Measurements from ENCODE around the gene KCNA2.

The KCNA2 gene

DNA sequence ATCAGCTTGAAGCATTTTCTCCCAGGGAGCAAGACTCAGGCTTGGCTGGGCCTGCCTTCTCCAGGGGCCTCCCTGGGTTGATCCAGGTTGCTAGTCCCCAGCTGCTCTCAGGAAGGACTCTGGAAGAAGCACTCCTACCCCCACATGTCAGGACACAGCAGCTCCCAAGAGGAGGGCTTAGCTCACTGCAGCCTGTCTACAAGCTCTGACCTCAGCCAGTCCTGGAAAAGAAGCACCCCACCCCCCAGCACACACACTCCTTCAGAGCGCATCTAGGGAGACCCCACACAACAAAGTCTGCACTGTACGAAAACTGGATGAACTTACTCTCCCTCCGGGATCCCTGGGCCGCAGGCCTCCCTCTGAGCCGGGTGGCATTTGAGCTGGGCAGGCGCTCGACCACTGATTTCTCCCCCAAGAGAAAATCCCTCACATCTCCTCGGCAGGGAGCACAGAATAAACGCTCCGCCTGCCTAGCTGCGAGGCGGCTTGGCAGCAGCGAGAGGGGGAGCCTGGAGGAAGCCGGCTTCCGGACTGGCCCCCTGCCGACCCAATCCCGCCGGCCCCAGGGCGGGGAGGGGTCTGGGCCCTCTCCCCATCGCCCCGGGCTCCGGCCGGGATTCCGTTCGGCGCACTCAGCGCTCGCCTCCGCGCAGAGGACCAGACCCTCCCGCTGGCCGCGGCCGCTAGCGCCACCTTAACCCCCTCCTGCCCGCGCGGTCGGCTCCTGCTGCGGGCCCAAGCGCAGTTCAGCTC lies at the start of gene KCNA2:
TSS of gene KCNA2 (minus strand) at position 458 of the 756 bp plus-strand sequence. CDS start 1,576 bp downstream, outside the sequence.
- in situ Hi-C loops (cut with HindIII; ENCODE audit: low pct_unique_long_range_greater_than_20kb, low sequenced_read_pairs), result no loop called here
- DNase-seq (ENCODE audit: low read depth in 1 of 2, low spot score in 1 of 2), result no peak
- TF ChIP-seq JUND (IDR thresholded peaks at IDR 0.05; ENCODE audit: low read depth), result no peak

DNA sequence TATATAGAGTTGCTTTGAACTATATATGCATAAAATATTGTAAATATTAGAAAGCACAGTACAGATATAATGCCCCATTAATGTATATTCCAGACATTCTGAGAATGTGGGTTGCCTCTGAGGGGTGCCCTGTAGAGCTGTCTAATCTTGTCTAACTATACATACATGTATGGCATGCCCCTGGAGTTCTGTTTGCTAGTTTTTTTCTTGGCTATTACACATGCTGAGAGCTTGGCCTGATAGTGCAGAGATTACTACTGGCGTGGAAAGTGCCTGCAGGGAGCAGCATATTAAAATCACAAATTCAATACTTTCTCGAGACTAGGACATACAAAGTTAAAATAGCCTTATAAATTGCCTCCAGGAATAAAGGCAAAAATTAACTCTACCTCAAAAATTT lies 44.5 kb upstream of the KCNA2 start:
- DNase-seq (ENCODE audit: low read depth in 1 of 2, low spot score in 1 of 2), result no peak
- in situ Hi-C loops (cut with HindIII; ENCODE audit: low pct_unique_long_range_greater_than_20kb, low sequenced_read_pairs), result no loop called here
- TF ChIP-seq JUND (IDR thresholded peaks at IDR 0.05; ENCODE audit: low read depth), result no peak

DNA sequence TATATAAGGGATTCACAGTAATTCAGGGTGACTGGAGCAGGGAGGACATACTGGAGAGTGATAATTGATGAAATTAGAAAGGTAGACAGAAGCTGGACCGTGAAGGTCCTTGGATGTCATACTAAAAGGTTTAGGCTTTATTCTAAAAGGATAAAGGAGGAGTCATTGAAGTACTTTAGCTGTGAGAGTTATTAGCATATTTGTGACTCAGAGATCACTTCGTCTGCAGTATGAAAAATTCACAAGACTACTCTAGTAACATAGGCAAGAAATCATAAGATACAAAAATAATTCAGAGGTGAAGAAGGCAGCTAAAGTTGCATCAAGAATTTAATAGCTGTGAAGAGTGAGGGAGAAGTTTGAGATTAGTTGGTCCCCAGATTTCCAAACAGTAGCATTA lies 42.3 kb upstream of the KCNA2 start:
- DNase-seq (ENCODE audit: low read depth in 1 of 2, low spot score in 1 of 2), result no peak
- in situ Hi-C loops (cut with HindIII; ENCODE audit: low pct_unique_long_range_greater_than_20kb, low sequenced_read_pairs), result no loop called here
- TF ChIP-seq JUND (IDR thresholded peaks at IDR 0.05; ENCODE audit: low read depth), result no peak

DNA sequence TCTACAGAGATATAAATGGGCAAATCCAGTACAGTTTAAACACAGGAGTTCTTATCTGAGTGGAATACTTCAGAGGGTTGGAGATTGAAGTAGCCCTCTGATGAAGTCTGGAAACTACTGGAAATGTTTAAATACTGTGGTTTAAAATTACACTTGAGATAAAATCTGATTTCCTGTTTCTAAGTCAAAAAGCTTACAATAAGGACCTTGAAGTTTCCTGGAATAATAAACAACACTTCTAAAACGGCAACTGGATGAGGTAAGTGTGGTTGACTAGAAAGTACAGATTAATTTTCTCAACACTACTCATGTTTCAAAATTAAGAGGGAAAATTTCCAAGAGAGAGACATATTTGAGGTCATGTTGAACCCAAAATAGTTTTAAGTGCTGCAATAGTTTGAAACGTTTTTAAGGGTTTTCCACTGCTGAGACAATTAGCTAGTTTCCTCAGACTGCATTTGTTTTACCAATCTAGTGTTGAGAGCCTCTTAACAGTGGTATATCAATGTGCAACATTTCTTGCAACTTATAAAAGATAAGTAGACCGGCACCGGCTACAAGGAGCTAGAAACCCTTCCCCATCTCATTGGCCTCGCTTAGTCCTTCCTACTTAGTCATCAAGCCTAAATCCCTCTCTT lies 41.2 kb upstream of the KCNA2 start:
- no peak for DNase-seq (ENCODE audit: low read depth in 1 of 2, low spot score in 1 of 2)
- no peak for TF ChIP-seq JUND (IDR thresholded peaks at IDR 0.05; ENCODE audit: low read depth)
- in situ Hi-C loops (cut with HindIII; ENCODE audit: low pct_unique_long_range_greater_than_20kb, low sequenced_read_pairs), result no loop called here

DNA sequence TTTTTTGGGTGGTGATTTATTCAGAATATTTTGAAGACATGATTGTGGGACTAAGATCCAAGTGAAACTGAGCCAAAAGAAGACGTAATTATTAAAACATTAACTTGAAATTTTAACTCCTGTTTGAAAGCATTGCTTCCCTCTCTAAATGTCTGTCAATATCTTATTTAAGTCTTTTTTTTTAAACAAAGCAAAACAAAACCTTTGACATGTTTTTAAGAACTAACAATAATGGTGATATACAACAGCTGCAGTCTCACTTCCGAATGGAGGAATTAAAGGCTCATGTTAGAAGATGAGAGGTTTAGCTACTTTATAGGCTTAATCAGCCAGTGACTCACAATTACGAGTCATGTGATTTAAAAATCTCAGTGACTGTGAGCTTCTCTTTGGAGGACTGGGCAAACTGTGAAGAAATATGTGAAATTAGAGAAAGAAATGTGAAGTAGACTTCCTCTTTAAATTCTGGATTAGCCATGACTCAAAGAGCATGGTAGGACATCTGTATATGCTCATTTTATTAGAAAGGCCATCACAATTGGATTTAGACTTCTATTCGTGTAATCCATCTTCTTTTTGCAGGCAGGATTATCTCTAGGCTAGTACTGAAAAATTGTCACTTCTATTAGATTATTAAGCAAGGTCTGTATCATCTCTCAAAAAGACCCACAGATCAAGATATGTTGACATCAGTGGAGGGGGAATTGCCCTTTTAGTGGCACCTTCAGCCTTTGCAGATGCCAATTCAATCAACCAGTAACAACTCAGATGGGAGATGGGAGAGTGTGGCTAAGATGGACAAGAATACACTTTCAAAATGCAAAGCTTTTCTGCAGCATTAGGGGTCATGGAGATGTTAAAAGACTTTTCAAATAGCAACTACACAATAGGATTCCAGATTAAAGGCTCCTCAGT lies 39.9 kb upstream of the KCNA2 start:
- DNase-seq (ENCODE audit: low read depth in 1 of 2, low spot score in 1 of 2), result no peak
- TF ChIP-seq JUND (IDR thresholded peaks at IDR 0.05; ENCODE audit: low read depth), result no peak
- in situ Hi-C loops (cut with HindIII; ENCODE audit: low pct_unique_long_range_greater_than_20kb, low sequenced_read_pairs), result no loop called here

DNA sequence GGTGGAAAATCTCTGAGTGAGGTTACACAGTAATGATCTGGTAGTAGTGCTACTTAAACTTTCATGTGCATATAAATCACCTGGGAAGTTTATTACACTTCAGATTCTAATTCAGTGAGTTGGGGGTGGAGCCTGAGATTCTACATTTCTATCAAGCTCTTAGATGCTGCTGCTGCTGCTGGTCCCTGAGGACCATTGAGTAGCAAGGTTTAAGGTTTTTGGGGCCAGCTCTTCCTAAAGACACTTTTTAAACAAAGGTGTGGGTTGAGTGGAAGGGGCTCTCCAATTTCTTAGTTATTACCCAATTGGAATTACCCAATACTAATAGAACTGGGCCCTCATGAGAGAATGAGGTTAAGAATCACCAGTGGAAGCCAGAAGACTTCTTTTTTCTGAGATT lies 39.1 kb upstream of the KCNA2 start:
- in situ Hi-C loops (cut with HindIII; ENCODE audit: low pct_unique_long_range_greater_than_20kb, low sequenced_read_pairs), result no loop called here
- TF ChIP-seq JUND (IDR thresholded peaks at IDR 0.05; ENCODE audit: low read depth), result no peak
- DNase-seq (ENCODE audit: low read depth in 1 of 2, low spot score in 1 of 2), result no peak

DNA sequence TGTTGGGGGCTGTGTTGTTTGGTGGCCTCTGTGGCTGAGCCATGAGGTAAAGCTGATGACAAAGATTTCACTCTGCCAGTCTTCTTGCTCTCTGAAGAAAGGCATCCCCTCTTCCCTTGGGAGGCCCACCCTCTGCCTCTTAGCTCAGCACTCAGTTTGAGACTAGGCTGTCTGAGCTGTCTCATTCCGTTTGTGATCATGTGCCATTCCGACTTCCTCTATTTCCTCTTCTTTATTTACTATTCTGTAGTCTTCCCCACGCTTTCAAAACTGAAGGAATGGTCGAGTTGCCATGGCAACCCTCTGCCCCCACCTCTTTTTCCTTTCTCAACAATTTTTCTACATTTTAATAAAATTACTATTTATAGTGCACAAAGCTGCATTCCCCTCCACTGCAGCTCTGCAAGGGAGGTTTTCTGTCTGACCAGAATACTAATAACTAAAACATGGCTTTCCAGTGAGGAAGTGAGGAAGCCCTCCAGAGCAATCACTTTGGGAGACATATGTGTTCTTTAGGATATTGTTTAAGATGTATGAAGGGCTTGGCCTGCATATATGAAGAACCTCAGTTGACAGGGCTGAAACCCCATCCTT lies 37.8 kb upstream of the KCNA2 start:
- in situ Hi-C loops (cut with HindIII; ENCODE audit: low pct_unique_long_range_greater_than_20kb, low sequenced_read_pairs), result no loop called here
- no peak for TF ChIP-seq JUND (IDR thresholded peaks at IDR 0.05; ENCODE audit: low read depth)
- no peak for DNase-seq (ENCODE audit: low read depth in 1 of 2, low spot score in 1 of 2)

DNA sequence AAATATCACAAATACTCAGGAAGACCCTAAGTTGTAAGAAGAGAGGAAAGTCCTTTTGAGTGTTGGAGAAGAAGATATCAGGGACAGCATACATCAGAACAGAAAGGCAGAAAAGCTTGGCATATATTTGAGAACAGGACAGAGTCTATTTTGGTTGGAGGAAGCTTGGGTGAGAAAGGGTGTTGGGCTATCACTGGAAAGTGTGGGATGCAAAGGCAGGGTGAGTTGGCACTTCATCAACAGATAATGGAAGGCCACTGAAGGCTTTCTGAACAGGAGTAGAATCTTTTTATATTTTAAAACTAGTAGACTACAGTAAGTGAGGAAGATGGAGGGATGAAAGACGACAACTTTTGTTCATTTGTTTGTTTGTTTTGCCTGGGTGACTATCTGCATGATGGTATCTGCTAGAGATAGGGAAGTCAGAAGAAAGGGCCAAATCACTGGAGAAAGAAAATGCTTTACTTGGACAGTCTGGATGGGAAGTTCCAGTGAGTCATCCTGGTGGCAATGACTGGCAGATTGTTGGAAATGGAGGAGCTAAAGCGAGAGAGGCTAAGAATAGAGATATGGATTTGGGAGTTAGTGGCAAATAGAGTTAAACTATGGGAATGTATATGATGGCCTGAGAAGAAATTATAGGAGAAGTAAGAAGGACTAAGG lies 33.7 kb upstream of the KCNA2 start:
- DNase-seq (ENCODE audit: low read depth in 1 of 2, low spot score in 1 of 2), result no peak

DNA sequence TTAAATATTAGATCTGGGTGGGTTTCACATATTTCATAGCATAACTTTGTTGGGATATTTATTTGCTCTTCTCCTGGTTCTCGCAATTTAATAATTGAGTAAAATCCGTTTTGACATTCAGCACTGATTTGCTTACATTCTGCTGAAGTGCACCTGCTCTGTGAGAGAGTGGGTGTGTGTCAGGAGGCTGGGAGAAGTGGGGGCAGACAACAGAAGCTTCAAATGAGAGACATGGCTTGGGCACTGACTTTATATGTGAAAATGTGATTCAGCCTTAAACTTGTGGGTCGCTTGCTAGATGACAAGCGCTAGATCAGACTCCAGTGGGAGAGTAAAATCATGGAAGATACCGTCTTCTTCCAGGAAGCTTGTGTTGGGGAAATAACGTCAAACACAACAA lies 32.4 kb upstream of the KCNA2 start:
- in situ Hi-C loops (cut with HindIII; ENCODE audit: low pct_unique_long_range_greater_than_20kb, low sequenced_read_pairs), result no loop called here
- TF ChIP-seq JUND (IDR thresholded peaks at IDR 0.05; ENCODE audit: low read depth), result no peak
- no peak for DNase-seq (ENCODE audit: low read depth in 1 of 2, low spot score in 1 of 2)

More for the DNA sequence above, 33.7 kb upstream of the KCNA2 start:
- in situ Hi-C loops (cut with HindIII; ENCODE audit: low pct_unique_long_range_greater_than_20kb, low sequenced_read_pairs), result no loop called here
- no peak for TF ChIP-seq JUND (IDR thresholded peaks at IDR 0.05; ENCODE audit: low read depth)

DNA sequence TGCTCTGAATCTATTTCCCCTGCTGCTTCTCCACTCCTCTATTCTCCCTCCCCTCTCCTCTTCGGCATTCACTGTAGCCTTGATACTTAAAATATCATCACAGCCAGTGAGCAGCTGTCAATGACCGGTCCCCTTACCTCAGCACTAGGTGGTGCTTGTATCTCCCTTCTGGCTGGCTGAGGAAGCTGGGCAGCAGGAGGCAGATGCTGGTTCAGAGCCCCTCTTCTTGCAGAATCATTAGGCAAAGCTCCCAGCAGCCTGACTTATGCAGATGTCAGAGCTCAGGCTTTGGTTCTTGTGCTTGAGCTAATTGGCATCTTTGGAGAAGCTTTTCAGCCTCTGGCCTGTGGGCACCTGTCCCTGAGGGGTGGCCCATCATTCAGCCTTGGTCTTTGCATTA lies 31.9 kb upstream of the KCNA2 start:
- DNase-seq (ENCODE audit: low read depth in 1 of 2, low spot score in 1 of 2), result no peak
- in situ Hi-C loops (cut with HindIII; ENCODE audit: low pct_unique_long_range_greater_than_20kb, low sequenced_read_pairs), result no loop called here

DNA sequence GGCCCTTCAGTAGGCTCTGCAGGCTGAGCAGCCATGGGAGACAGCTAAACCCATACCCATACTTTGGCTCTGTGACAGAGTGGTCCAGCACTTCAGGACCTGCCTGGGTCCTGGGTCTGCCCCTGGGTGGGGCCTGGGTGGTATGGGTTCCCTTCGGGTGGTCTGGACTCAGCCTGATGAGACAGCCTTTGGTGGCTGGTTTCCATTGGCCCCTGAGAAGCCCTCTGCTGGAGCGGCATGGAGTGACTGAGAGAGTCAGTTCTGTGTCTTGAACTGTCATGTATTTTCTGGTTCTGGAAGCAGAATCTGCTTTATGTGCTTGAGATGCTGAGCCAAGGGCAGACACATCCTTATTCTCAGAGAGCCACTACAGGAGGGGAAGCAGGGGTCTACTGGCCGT lies 31.3 kb upstream of the KCNA2 start:
- no peak for DNase-seq (ENCODE audit: low read depth in 1 of 2, low spot score in 1 of 2)
- no peak for TF ChIP-seq JUND (IDR thresholded peaks at IDR 0.05; ENCODE audit: low read depth)
- in situ Hi-C loops (cut with HindIII; ENCODE audit: low pct_unique_long_range_greater_than_20kb, low sequenced_read_pairs), result no loop called here

More for the DNA sequence above, 31.9 kb upstream of the KCNA2 start:
- no peak for TF ChIP-seq JUND (IDR thresholded peaks at IDR 0.05; ENCODE audit: low read depth)
